HepG2 (cell line): ENCODE data around the gene TAS1R3. TPM values are rescaled to one million over a fixed set of nuclear protein-coding genes. Genes with fewer than 3 reads are reported as not detected.
A peak's percentile ranks its signal among the peaks of the same experiment; 100 is the strongest.

ENCODE experiments used
- ARNT ChIP-seq: fragments of 450-650 bp; IDR thresholded peaks from 2 replicates; pipeline ENCODE4 v1.6.1; 2017
- GATAD1 ChIP-seq: IDR thresholded peaks from 2 replicates; pipeline ENCODE4 v1.6.1; 2016; ENCODE audit warnings: missing genetic modification reagents, missing compliant biosample characterization
- KDM2A ChIP-seq: sonication (generic); formaldehyde crosslinking; IDR thresholded peaks from 2 replicates; pipeline ENCODE4 v1.4.0; 2020; ENCODE audit warnings: low read depth, missing genetic modification reagents, borderline replicate concordance
- KDM3A ChIP-seq: IDR thresholded peaks from 2 replicates; pipeline ENCODE4 v1.6.1; 2018; ENCODE audit warnings: low read depth, missing compliant biosample characterization
- KDM5B ChIP-seq: sonication (generic); formaldehyde crosslinking; IDR thresholded peaks from 2 replicates; pipeline ENCODE4 v1.4.0; 2020; ENCODE audit warnings: missing genetic modification reagents, mild to moderate bottlenecking, borderline replicate concordance
- MTF2 ChIP-seq: sonication (generic); formaldehyde crosslinking; IDR thresholded peaks from 2 replicates; pipeline ENCODE4 v1.5.0; 2020; ENCODE audit warnings: missing genetic modification reagents, borderline replicate concordance
- NFYC ChIP-seq: IDR thresholded peaks from 2 replicates; pipeline ENCODE4 v1.6.1; 2016; ENCODE audit warnings: missing genetic modification reagents, missing compliant biosample characterization
- PCBP1 ChIP-seq: fragments of 200-400 bp; formaldehyde crosslinking; IDR thresholded peaks from 2 replicates; pipeline ENCODE4 v1.6.1; 2017; ENCODE audit warnings: mild to moderate bottlenecking, low read depth, low read length, borderline replicate concordance
- POLR2G ChIP-seq: fragments of 200-400 bp; formaldehyde crosslinking; IDR thresholded peaks from 2 replicates; pipeline ENCODE4 v1.6.1; 2018; ENCODE audit warnings: mild to moderate bottlenecking, low read depth, low read length, moderate library complexity
- SALL1 ChIP-seq: sonication (generic); formaldehyde crosslinking; IDR thresholded peaks from 2 replicates; pipeline ENCODE4 v1.8.0; 2022; ENCODE audit warnings: mild to moderate bottlenecking, missing genetic modification reagents
- SKI ChIP-seq: fragments of 450-650 bp; IDR thresholded peaks from one replicate; pipeline ENCODE4 v1.6.1; 2018; ENCODE audit warnings: mild to moderate bottlenecking; ENCODE audit not compliant: partially characterized antibody
- SMC3 ChIP-seq: IDR thresholded peaks from 2 replicates; pipeline ENCODE4 v1.6.1; 2011; ENCODE audit warnings: low read length, improper control_type of control experiment
- SNRNP70 ChIP-seq: fragments of 200-400 bp; formaldehyde crosslinking; IDR thresholded peaks from 2 replicates; pipeline ENCODE4 v1.6.1; 2017; ENCODE audit warnings: mild to moderate bottlenecking, low read depth, low read length, moderate library complexity
- SYNCRIP ChIP-seq: fragments of 200-400 bp; formaldehyde crosslinking; IDR thresholded peaks from 2 replicates; pipeline ENCODE4 v1.6.1; 2018; ENCODE audit warnings: mild to moderate bottlenecking, low read depth, low read length; ENCODE audit not compliant: insufficient read depth
- THAP11 ChIP-seq: IDR thresholded peaks from 2 replicates; pipeline ENCODE4 v1.6.1; 2016; ENCODE audit warnings: missing biosample characterization, missing genetic modification reagents
- ZFP1 ChIP-seq: IDR thresholded peaks from 2 replicates; pipeline ENCODE4 v1.6.1; 2016
- ZNF296 ChIP-seq: sonication (generic); formaldehyde crosslinking; conservative IDR thresholded peaks from 2 replicates; pipeline ENCODE4 v1.5.0; 2020; ENCODE audit warnings: mild to moderate bottlenecking, missing genetic modification reagents
- ZNF546 ChIP-seq: sonication (generic); formaldehyde crosslinking; conservative IDR thresholded peaks from 2 replicates; pipeline ENCODE4 v1.8.1; 2023; ENCODE audit warnings: mild to moderate bottlenecking, missing genetic modification reagents
- ZNF607 ChIP-seq: sonication (generic); formaldehyde crosslinking; IDR thresholded peaks from 2 replicates; pipeline ENCODE4 v1.5.1; 2020; ENCODE audit warnings: missing genetic modification reagents, mild to moderate bottlenecking, borderline replicate concordance
- ZNF713 ChIP-seq: sonication (generic); formaldehyde crosslinking; IDR thresholded peaks from 2 replicates; pipeline ENCODE4 v1.4.0; 2020; ENCODE audit warnings: mild to moderate bottlenecking, missing genetic modification reagents
- ZSCAN25 ChIP-seq: sonication (generic); formaldehyde crosslinking; IDR thresholded peaks from 2 replicates; pipeline ENCODE4 v1.8.0; 2022; ENCODE audit warnings: mild to moderate bottlenecking, missing genetic modification reagents
- polyA plus RNA-seq, 8 experiments: library from polyadenylated mRNA; depleted of rRNA in 3 of 8; stranded (reverse) in 7 of 8; unstranded in 1 of 8; fragments of >200 nt; fragmentation: Illumina TruSeq in 4 of 8; extraction: Trizol in 4 of 8; gene quantifications; 2 replicates each; pipeline versions ENCODE4 v1.2.1 to v1.2.3, GENCODE V29; 2011 to 2016; ENCODE audit warnings: low read depth in 4 of 8, missing spikeins in 1 of 8, mixed read lengths in 1 of 8; ENCODE audit not compliant: insufficient read depth in 1 of 8
- total RNA-seq, 5 experiments: library from RNA; depleted of rRNA; stranded (reverse); fragments of >200 nt; fragmentation: Illumina TruSeq; extraction: Trizol; gene quantifications; 2 replicates each; pipeline ENCODE4 v1.2.3, GENCODE V29; 2016; ENCODE audit warnings: low read depth in 1 of 5
- TF ChIP-seq, protein P1 (sequence below): sonication (generic); formaldehyde crosslinking; IDR thresholded peaks from 2 replicates; pipeline ENCODE4 v1.4.0; 2020; ENCODE audit warnings: mild to moderate bottlenecking, missing genetic modification reagents
- TF ChIP-seq, protein P2 (sequence below): sonication (generic); formaldehyde crosslinking; IDR thresholded peaks from 2 replicates; pipeline ENCODE4 v1.9.0; 2021; ENCODE audit warnings: missing genetic modification reagents, mild to moderate bottlenecking, borderline replicate concordance
- TF ChIP-seq, protein P3 (sequence below): sonication (generic); formaldehyde crosslinking; conservative IDR thresholded peaks from 2 replicates; pipeline ENCODE4 v1.8.1; 2023; ENCODE audit warnings: missing genetic modification reagents
- TF ChIP-seq, protein P4 (sequence below): sonication (generic); formaldehyde crosslinking; IDR thresholded peaks from 2 replicates; pipeline ENCODE4 v1.5.1; 2020; ENCODE audit warnings: missing genetic modification reagents, mild to moderate bottlenecking, borderline replicate concordance
- TF ChIP-seq, protein P5 (sequence below): IDR thresholded peaks from 2 replicates; pipeline ENCODE4 v1.6.1; 2012; ENCODE audit warnings: inconsistent platforms

TAS1R3 gene
- total and polyA plus RNA-seq, 2 of the 13 experiments (the other 11 are each of a cell fraction or from before 2014, with no cell fraction given) = 0.13 to 0.15 TPM

DNA sequence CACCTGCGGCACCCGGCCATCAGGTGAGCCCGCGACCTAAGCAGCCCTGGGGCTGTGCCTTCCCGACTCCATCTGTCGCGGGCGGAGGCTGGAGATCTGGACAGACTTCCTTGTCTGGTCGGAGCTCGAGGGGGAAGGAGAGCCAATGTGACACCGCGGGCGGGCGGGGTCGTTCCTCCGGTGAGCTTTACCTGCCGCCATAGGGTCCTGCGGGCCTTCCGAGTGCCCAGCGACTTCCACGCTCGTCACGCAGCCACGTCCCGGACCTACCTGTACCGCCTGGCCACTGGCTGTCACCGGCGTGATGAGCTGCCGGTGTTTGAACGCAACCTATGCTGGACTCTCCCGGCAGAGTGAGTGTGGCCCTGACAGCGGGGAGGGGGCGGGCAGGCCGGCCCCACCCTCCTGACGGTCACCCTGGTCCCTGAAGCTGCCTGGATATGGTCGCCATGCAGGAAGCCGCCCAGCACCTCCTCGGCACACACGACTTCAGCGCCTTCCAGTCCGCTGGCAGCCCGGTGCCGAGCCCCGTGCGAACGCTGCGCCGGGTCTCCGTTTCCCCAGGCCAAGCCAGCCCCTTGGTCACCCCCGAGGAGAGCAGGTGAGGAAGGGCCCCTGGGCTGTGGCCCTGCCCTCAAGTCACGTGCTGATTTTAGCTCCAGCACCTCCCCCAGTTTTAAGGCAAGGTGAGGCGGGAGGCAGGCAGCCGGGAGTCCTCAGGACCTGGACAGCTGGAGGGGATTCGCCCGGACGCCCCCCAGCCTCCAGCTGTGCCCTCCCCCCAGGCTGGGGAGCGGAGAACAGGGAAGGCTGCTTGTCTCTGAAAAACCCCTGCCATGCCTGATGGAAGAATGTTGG is 21.6 kb upstream of the TAS1R3 start (continued):
- no peak for TF ChIP-seq THAP11 (CRISPR knock-in tag)
- TF ChIP-seq, protein P1, sequence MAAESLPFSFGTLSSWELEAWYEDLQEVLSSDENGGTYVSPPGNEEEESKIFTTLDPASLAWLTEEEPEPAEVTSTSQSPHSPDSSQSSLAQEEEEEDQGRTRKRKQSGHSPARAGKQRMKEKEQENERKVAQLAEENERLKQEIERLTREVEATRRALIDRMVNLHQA = no peak
- TF ChIP-seq KDM3A (CRISPR knock-in tag) = no peak
- TF ChIP-seq, protein P2, sequence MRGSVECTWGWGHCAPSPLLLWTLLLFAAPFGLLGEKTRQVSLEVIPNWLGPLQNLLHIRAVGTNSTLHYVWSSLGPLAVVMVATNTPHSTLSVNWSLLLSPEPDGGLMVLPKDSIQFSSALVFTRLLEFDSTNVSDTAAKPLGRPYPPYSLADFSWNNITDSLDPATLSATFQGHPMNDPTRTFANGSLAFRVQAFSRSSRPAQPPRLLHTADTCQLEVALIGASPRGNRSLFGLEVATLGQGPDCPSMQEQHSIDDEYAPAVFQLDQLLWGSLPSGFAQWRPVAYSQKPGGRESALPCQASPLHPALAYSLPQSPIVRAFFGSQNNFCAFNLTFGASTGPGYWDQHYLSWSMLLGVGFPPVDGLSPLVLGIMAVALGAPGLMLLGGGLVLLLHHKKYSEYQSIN = no peak
- no peak for TF ChIP-seq SNRNP70
- peak; percentile 80 for TF ChIP-seq KDM2A
- no peak for TF ChIP-seq SYNCRIP
- no peak for TF ChIP-seq ZNF713 (CRISPR knock-in tag)
- no peak for TF ChIP-seq ZFP1 (CRISPR knock-in tag)
- TF ChIP-seq SKI = no peak
- TF ChIP-seq ARNT = no peak
- no peak for TF ChIP-seq NFYC (CRISPR knock-in tag)
- TF ChIP-seq, protein P3, sequence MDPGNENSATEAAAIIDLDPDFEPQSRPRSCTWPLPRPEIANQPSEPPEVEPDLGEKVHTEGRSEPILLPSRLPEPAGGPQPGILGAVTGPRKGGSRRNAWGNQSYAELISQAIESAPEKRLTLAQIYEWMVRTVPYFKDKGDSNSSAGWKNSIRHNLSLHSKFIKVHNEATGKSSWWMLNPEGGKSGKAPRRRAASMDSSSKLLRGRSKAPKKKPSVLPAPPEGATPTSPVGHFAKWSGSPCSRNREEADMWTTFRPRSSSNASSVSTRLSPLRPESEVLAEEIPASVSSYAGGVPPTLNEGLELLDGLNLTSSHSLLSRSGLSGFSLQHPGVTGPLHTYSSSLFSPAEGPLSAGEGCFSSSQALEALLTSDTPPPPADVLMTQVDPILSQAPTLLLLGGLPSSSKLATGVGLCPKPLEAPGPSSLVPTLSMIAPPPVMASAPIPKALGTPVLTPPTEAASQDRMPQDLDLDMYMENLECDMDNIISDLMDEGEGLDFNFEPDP (CRISPR knock-in tag) = no peak
- no peak for TF ChIP-seq ZNF607 (CRISPR knock-in tag)
- TF ChIP-seq MTF2 (CRISPR knock-in tag) = no peak
- TF ChIP-seq SALL1 (CRISPR knock-in tag) = no peak
- TF ChIP-seq SMC3 = no peak
- TF ChIP-seq, protein P4, sequence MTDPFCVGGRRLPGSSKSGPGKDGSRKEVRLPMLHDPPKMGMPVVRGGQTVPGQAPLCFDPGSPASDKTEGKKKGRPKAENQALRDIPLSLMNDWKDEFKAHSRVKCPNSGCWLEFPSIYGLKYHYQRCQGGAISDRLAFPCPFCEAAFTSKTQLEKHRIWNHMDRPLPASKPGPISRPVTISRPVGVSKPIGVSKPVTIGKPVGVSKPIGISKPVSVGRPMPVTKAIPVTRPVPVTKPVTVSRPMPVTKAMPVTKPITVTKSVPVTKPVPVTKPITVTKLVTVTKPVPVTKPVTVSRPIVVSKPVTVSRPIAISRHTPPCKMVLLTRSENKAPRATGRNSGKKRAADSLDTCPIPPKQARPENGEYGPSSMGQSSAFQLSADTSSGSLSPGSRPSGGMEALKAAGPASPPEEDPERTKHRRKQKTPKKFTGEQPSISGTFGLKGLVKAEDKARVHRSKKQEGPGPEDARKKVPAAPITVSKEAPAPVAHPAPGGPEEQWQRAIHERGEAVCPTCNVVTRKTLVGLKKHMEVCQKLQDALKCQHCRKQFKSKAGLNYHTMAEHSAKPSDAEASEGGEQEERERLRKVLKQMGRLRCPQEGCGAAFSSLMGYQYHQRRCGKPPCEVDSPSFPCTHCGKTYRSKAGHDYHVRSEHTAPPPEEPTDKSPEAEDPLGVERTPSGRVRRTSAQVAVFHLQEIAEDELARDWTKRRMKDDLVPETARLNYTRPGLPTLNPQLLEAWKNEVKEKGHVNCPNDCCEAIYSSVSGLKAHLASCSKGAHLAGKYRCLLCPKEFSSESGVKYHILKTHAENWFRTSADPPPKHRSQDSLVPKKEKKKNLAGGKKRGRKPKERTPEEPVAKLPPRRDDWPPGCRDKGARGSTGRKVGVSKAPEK (CRISPR knock-in tag) = no peak
- no peak for TF ChIP-seq KDM5B
- no peak; the same call in 1 of the 2 replicates for TF ChIP-seq PCBP1
- TF ChIP-seq POLR2G = peak; percentile 41
- no peak for TF ChIP-seq ZSCAN25
- TF ChIP-seq GATAD1 (CRISPR knock-in tag) = no peak
- no peak for TF ChIP-seq ZNF546 (CRISPR knock-in tag)
- TF ChIP-seq ZNF296 (CRISPR knock-in tag) = no peak
- TF ChIP-seq, protein P5, sequence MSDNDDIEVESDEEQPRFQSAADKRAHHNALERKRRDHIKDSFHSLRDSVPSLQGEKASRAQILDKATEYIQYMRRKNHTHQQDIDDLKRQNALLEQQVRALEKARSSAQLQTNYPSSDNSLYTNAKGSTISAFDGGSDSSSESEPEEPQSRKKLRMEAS = 0 out of 2 replicates have a peak, but pooled peaks have one; percentile 25
